Tibial nerve (tissue), 4 donors: ENCODE measurements around the gene UACA. TPM values are rescaled to one million over a fixed set of nuclear protein-coding genes. Genes with fewer than 3 reads are reported as not detected.
"Not testable (repeated sequence)": the region's sequence is repeated elsewhere in the genome, so short reads cannot be mapped to it uniquely, and the experiment has no call there.

Experiments used
- DNase-seq, 2 donors: peaks; one replicate each; pipeline ENCODE4 v3.0.0-alpha.2; 2019; ENCODE audit warnings: low spot score in 2 of 2
- H3K27ac ChIP-seq, 4 donors: fragments of 200-600 bp; sonication (generic) in 3 of 4; one replicate each; pipeline ENCODE4 v1.5.1; 2017 to 2019; ENCODE audit warnings: mild to moderate bottlenecking in 1 of 4
- H3K27me3 ChIP-seq, 2 donors: fragments of 200-600 bp; sonication (generic) in 1 of 2; one replicate each; pipeline versions ENCODE4 v1.5.1 to v1.6.0; 2017 to 2019
- H3K36me3 ChIP-seq, 3 donors: fragments of 200-600 bp; sonication (generic); one replicate each; pipeline ENCODE4 v1.5.1; 2018 to 2019
- H3K4me1 ChIP-seq, 4 donors: fragments of 200-600 bp; sonication (generic) in 3 of 4; one replicate each; pipeline ENCODE4 v1.5.1; 2017 to 2019
- H3K4me3 ChIP-seq, 4 donors: fragments of 200-600 bp; sonication (generic) in 3 of 4; one replicate each; pipeline ENCODE4 v1.5.1; 2017 to 2019; ENCODE audit warnings: mild to moderate bottlenecking in 1 of 4, moderate library complexity in 1 of 4
- H3K9me3 ChIP-seq, 4 donors: fragments of 200-600 bp; sonication (generic) in 3 of 4; one replicate each; pipeline ENCODE4 v1.5.1; 2017 to 2019
- CTCF ChIP-seq, 5 experiments: fragments of 200-600 bp in 3 of 5; fragments of 450-650 bp in 2 of 5; sonication (generic) in 3 of 5; IDR thresholded peaks; one replicate each; pipeline ENCODE4 v1.5.1; 2016 to 2019; ENCODE audit warnings: antibody characterized with exemption in 5 of 5, mild to moderate bottlenecking in 3 of 5, moderate library complexity in 2 of 5
- EP300 ChIP-seq, 2 donors: sonication (generic); formaldehyde crosslinking; IDR thresholded peaks; one replicate each; pipeline ENCODE4 v1.6.1; 2017; ENCODE audit warnings: antibody characterized with exemption in 2 of 2, mild to moderate bottlenecking in 1 of 2
- POLR2A ChIP-seq, 2 donors: fragments of 450-650 bp; IDR thresholded peaks; one replicate each; pipeline ENCODE4 v1.6.1; 2017; ENCODE audit warnings: antibody characterized with exemption in 2 of 2, mild to moderate bottlenecking in 2 of 2, moderate library complexity in 2 of 2
- WGBS, 2 donors: methylation state at CpG; one replicate each; pipeline ENCODE4 v1.1.5; 2018; 5-methylcytosine and 5-hydroxymethylcytosine counted together
- total RNA-seq, 4 donors: library from RNA; depleted of rRNA; stranded (reverse); fragments of >200 nt; gene quantifications; one replicate each; pipeline ENCODE4 v1.1.0, GENCODE V29; 2016

UACA gene
- 100 to 1,000 TPM; 107 to 210 (median 168) TPM for total RNA-seq

GRCh38 chr15:70763120-70763949 is at the start of gene UACA:
UACA (minus strand) TSS chr15:70763558; CDS start chr15:70763407, 151 bp downstream.
- peak; percentile 98 for DNase-seq
- H3K27me3 ChIP-seq = no peaks in the 10 kb centered on the region
- TF ChIP-seq POLR2A (IDR thresholded peaks at IDR 0.05) (peak; percentile 96 to 99), CTCF (IDR thresholded peaks at IDR 0.05) (peak in 3 of 5 experiments; percentile 10 to 63 (median 12)), EP300 (IDR thresholded peaks at IDR 0.05) (peak; percentile 73 to 99)
- H3K4me3 ChIP-seq = peak within 1 kb of the TSS; percentile 69 to 99 (median 87)
- peak within 1 kb of the TSS; percentile 90 to 98 (median 94) for H3K27ac ChIP-seq
- WGBS, 2 donors = 0 to 1% methylated on average over 49 to 66 of the region's 79 CpGs
- peaks cover 0 to 57% (median 10%) of the 10 kb centered on the region in 4 donors for H3K4me1 ChIP-seq
- H3K9me3 ChIP-seq = no peaks in the 10 kb centered on the region
- H3K36me3 ChIP-seq = no peaks in the 10 kb centered on the region

GRCh38 chr15:70812827-70813364 is 49.5 kb upstream of the UACA start:
- 86 to 95% methylated on average over 4 of the region's 4 CpGs for WGBS, 2 donors
- Histone ChIP-seq H3K4me1 (peaks cover 0 to 12% (median 4%) of the 10 kb centered on the region in 4 donors), H3K36me3 (no peaks in the 10 kb centered on the region), H3K27me3 (no peaks in the 10 kb centered on the region), H3K27ac (no peak overlapping the region), H3K4me3 (no peak overlapping the region), H3K9me3 (no peaks in the 10 kb centered on the region)
- TF ChIP-seq CTCF (IDR thresholded peaks at IDR 0.05) (no peak), POLR2A (IDR thresholded peaks at IDR 0.05) (no peak), EP300 (IDR thresholded peaks at IDR 0.05) (no peak)
- DNase-seq = no peak

GRCh38 chr15:70810916-70811578 is 47.7 kb upstream of the UACA start:
- Histone ChIP-seq H3K4me1 (peaks cover 0 to 27% (median 7%) of the 10 kb centered on the region in 4 donors), H3K36me3 (no peaks in the 10 kb centered on the region), H3K27me3 (no peaks in the 10 kb centered on the region), H3K9me3 (no peaks in the 10 kb centered on the region), H3K27ac (no peak overlapping the region), H3K4me3 (no peak overlapping the region)
- no peak for DNase-seq
- WGBS, 2 donors = 76 to 79% methylated on average over 9 of the region's 9 CpGs
- TF ChIP-seq EP300 (IDR thresholded peaks at IDR 0.05) (no peak), POLR2A (IDR thresholded peaks at IDR 0.05) (no peak), CTCF (IDR thresholded peaks at IDR 0.05) (no peak)

GRCh38 chr15:70806992-70807712 is 43.8 kb upstream of the UACA start:
- Histone ChIP-seq H3K9me3 (no peaks in the 10 kb centered on the region), H3K4me3 (no peak overlapping the region), H3K36me3 (no peaks in the 10 kb centered on the region), H3K27me3 (no peaks in the 10 kb centered on the region), H3K4me1 (peaks cover 0 to 30% (median 6%) of the 10 kb centered on the region in 4 donors), H3K27ac (peak overlapping the region in 3 of 4 donors; percentile 8 to 79 (median 76))
- 56 to 58% methylated on average over 9 of the region's 9 CpGs for WGBS, 2 donors
- peak; percentile 76 to 86 for TF ChIP-seq EP300 (IDR thresholded peaks at IDR 0.05)
- no peak for TF ChIP-seq CTCF (IDR thresholded peaks at IDR 0.05)
- no peak for TF ChIP-seq POLR2A (IDR thresholded peaks at IDR 0.05)
- DNase-seq = peak; percentile 61 to 75

- WGBS, 2 donors = 96 to 97% methylated on average over 9 of the region's 9 CpGs
- H3K27ac ChIP-seq, H3K36me3 ChIP-seq, DNase-seq, H3K9me3 ChIP-seq, H3K27me3 ChIP-seq, H3K4me3 ChIP-seq: not testable (repeated sequence)
- peaks cover 0 to 45% (median 13%) of the 10 kb centered on the region in 4 donors for H3K4me1 ChIP-seq
These were observed 41.0 kb upstream of the UACA start for GRCh38 chr15:70804388-70804787.
